Naive thymus-derived CD4-positive, alpha-beta T cell (primary cell): ENCODE data around the gene UNC119B. TPM values are rescaled to one million over a fixed set of nuclear protein-coding genes. Genes with fewer than 3 reads are reported as not detected.

Experiments used
- ATAC-seq: fragments of 150-1000 bp; cut with Tn5 transposase; 2 replicates; pipeline ENCODE4 v1.10.0; 2021; ENCODE audit warnings: mild to moderate bottlenecking, moderate library complexity
- CTCF ChIA-PET: fragments of 350-600 bp; sonication (Branson Sonifier 250); formaldehyde crosslinking; loops from one replicate; lab custom pipeline; 2021; ENCODE audit warnings: antibody characterized with exemption; lab: Charles Lee
- POLR2A ChIA-PET: fragments of 350-600 bp; sonication (Branson Sonifier 250); formaldehyde crosslinking; loops from one replicate; lab custom pipeline; 2021; ENCODE audit warnings: antibody characterized with exemption, inconsistent platforms; lab: Charles Lee
- DNase-seq, 9 donors: peaks; one replicate each; pipeline versions ENCODE4 v3.0.0 to v3.0.0-alpha.2; 2020 to 2022; ENCODE audit warnings: mixed read lengths in 1 of 9
- H3K27ac ChIP-seq: one replicate; pipeline ENCODE4 v1.7.0; 2013; ENCODE audit warnings: mild to moderate bottlenecking, low read depth, low read length, moderate library complexity
- H3K27me3 ChIP-seq, 2 donors: one replicate each; pipeline ENCODE4 v1.7.0; 2013; ENCODE audit warnings: low read length in 2 of 2, mild to moderate bottlenecking in 2 of 2, moderate library complexity in 2 of 2; ENCODE audit not compliant: control insufficient read depth in 2 of 2, insufficient read depth in 2 of 2
- H3K36me3 ChIP-seq, 3 experiments: 1 replicate in 2 of 3; 2 replicates in 1 of 3; pipeline ENCODE4 v1.7.0; 2013; ENCODE audit warnings: low read length in 3 of 3, mild to moderate bottlenecking in 3 of 3, moderate library complexity in 1 of 3; ENCODE audit not compliant: insufficient read depth in 3 of 3, control insufficient read depth in 2 of 3
- H3K4me1 ChIP-seq, 2 donors: one replicate each; pipeline ENCODE4 v1.7.0; 2013; ENCODE audit warnings: low read length in 2 of 2, mild to moderate bottlenecking in 2 of 2, moderate library complexity in 1 of 2; ENCODE audit not compliant: control insufficient read depth in 2 of 2, insufficient read depth in 2 of 2
- H3K4me3 ChIP-seq: 2 replicates; pipeline ENCODE4 v1.7.0; 2013; ENCODE audit warnings: mild to moderate bottlenecking, low read length
- H3K9me3 ChIP-seq, 3 experiments: 1 replicate in 2 of 3; 2 replicates in 1 of 3; pipeline ENCODE4 v1.7.0; 2013; ENCODE audit warnings: low read length in 3 of 3; ENCODE audit not compliant: control insufficient read depth in 2 of 3
- H3K27ac Mint-ChIP-seq, 9 donors: one replicate each; pipeline ENCODE4 v1.8.0; 2020 to 2022; ENCODE audit warnings: mixed read lengths in 9 of 9, mild to moderate bottlenecking in 8 of 9, moderate library complexity in 5 of 9, inconsistent platforms in 2 of 9
- H3K27me3 Mint-ChIP-seq, 5 donors: one replicate each; pipeline ENCODE4 v1.8.0; 2021 to 2022; ENCODE audit warnings: mixed read lengths in 5 of 5, mild to moderate bottlenecking in 1 of 5
- H3K36me3 Mint-ChIP-seq, 5 donors: one replicate each; pipeline ENCODE4 v1.8.0; 2020 to 2022; ENCODE audit warnings: mixed read lengths in 5 of 5, mild to moderate bottlenecking in 3 of 5, inconsistent platforms in 1 of 5
- H3K4me1 Mint-ChIP-seq, 7 donors: one replicate each; pipeline ENCODE4 v1.8.0; 2020 to 2022; ENCODE audit warnings: mixed read lengths in 7 of 7, mild to moderate bottlenecking in 3 of 7, inconsistent platforms in 1 of 7
- H3K4me3 Mint-ChIP-seq, 10 donors: one replicate each; pipeline ENCODE4 v1.8.0; 2020 to 2022; ENCODE audit warnings: mild to moderate bottlenecking in 10 of 10, mixed read lengths in 10 of 10, moderate library complexity in 6 of 10, inconsistent platforms in 2 of 10
- H3K9me3 Mint-ChIP-seq, 11 donors: one replicate each; pipeline ENCODE4 v1.8.0; 2020 to 2022; ENCODE audit warnings: mixed read lengths in 11 of 11, mild to moderate bottlenecking in 4 of 11, inconsistent platforms in 1 of 11, moderate library complexity in 1 of 11
- intact Hi-C, 2 donors: fragments of 100-400 bp; cut with micrococcal nuclease; formaldehyde crosslinking; loops; one replicate each; pipeline ENCODE4 v1.15.1; 2023
- polyA plus RNA-seq, 2 donors: library from polyadenylated mRNA; unstranded; fragments of 300-500 nt; fragmentation: Illumina TruSeq; gene quantifications; one replicate each; pipeline ENCODE4 v1.2.3, GENCODE V29; 2021
- total RNA-seq, 6 experiments: library from RNA in 5 of 6; stranded (reverse) in 5 of 6; gene quantifications; 1 replicate in 5 of 6; 2 replicates in 1 of 6; pipeline ENCODE4 v1.2.3 and lab custom pipeline; 2021 to 2026

Gene UNC119B
- total and polyA plus RNA-seq, 7 experiments from 2014 or later: 10.6 to 26.7 (median 15.2) TPM

DNA sequence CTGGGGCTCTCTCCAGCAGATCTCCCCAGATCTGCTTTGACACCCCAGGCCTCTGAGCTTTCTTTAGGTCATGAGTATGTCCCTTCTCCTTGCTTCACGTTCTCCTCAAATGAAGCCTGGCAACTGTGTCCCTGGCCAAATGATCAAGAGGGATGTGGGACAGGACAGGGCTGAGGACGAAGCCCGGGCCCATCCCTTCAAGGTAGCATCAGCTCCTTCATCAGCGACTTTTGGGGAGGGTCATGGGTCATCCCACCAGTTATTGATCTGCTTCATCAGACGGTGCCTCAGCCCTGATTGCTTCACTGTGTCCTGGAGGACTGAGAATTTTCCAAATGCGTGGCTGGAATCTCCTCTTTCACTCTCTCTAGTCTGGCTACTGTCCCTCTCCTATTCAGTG lies 47.7 kb downstream of the UNC119B start:
- Mint-ChIP-seq H3K4me1 (peaks cover 0 to 32% (median 19%) of the 10 kb centered on the region in 7 donors), H3K9me3 (peaks cover 1 to 17% (median 7%) of the 10 kb centered on the region in 11 donors), H3K27me3 (peaks cover 0 to 9% (median 3%) of the 10 kb centered on the region in 5 donors), H3K36me3 (peaks cover 4 to 21% (median 13%) of the 10 kb centered on the region in 5 donors), H3K27ac (peak overlapping the region in 1 of 9 donors; percentile 10), H3K4me3 (no peak overlapping the region)
- CTCF ChIA-PET: no interaction called here
- no peaks in the 10 kb centered on the region for H3K4me1 ChIP-seq
- intact Hi-C loops: no loop called here
- H3K27me3 ChIP-seq: no peaks in the 10 kb centered on the region
- H3K36me3 ChIP-seq: peaks cover 0 to 19% (median 0%) of the 10 kb centered on the region in 3 experiments
- POLR2A ChIA-PET: interaction anchor here (0.5 kb wide), 1 partner anchor 205 kb away, joined by 4 read pairs; no protein-coding TSS in a partner anchor
- DNase-seq (no peak), ATAC-seq (no peak)
- H3K9me3 ChIP-seq: peaks cover 0 to 5% (median 0%) of the 10 kb centered on the region in 3 experiments
- no peak overlapping the region for H3K27ac ChIP-seq
- H3K4me3 ChIP-seq: no peak overlapping the region

GRCh38 chr12:120758798-120759590 lies 48.7 kb downstream of the UNC119B start:
- CTCF ChIA-PET: no interaction called here
- H3K4me3 ChIP-seq: no peak overlapping the region
- no peaks in the 10 kb centered on the region for H3K4me1 ChIP-seq
- Mint-ChIP-seq H3K4me3 (peak overlapping the region in 2 of 10 donors; percentile 17 to 68), H3K27ac (peak overlapping the region in 7 of 9 donors; percentile 26 to 98 (median 87)), H3K36me3 (peaks cover 4 to 24% (median 13%) of the 10 kb centered on the region in 5 donors), H3K4me1 (peaks cover 0 to 32% (median 19%) of the 10 kb centered on the region in 7 donors), H3K9me3 (peaks cover 0 to 13% (median 7%) of the 10 kb centered on the region in 11 donors), H3K27me3 (peaks cover 0 to 9% (median 0%) of the 10 kb centered on the region in 5 donors)
- H3K27ac ChIP-seq: no peak overlapping the region
- no peaks in the 10 kb centered on the region for H3K27me3 ChIP-seq
- intact Hi-C loops: no loop called here
- POLR2A ChIA-PET: no interaction called here
- H3K36me3 ChIP-seq: peaks cover 0 to 30% (median 0%) of the 10 kb centered on the region in 3 experiments
- DNase-seq: no peak
- H3K9me3 ChIP-seq: peaks cover 0 to 5% (median 0%) of the 10 kb centered on the region in 3 experiments
- ATAC-seq: no peak

GRCh38 chr12:120759591-120760348 lies 49.5 kb downstream of the UNC119B start:
- H3K27me3 ChIP-seq: no peaks in the 10 kb centered on the region
- Mint-ChIP-seq H3K9me3 (peaks cover 0 to 9% (median 6%) of the 10 kb centered on the region in 11 donors), H3K4me3 (peak overlapping the region in 8 of 10 donors; percentile 25 to 77 (median 66)), H3K27me3 (peaks cover 0 to 8% (median 0%) of the 10 kb centered on the region in 5 donors), H3K36me3 (peaks cover 6 to 29% (median 12%) of the 10 kb centered on the region in 5 donors), H3K4me1 (peaks cover 0 to 32% (median 19%) of the 10 kb centered on the region in 7 donors), H3K27ac (peak overlapping the region; percentile 83 to 98 (median 87))
- H3K36me3 ChIP-seq: peaks cover 0 to 36% (median 4%) of the 10 kb centered on the region in 3 experiments
- peak overlapping the region; percentile 51 for H3K27ac ChIP-seq
- intact Hi-C loops: loop anchor here (2.0 kb wide), 2 partner anchors 73 to 211 kb away; partner anchors contain the start of gene MLEC (in 1 of the 2)
- ChIA-PET CTCF (no interaction called here), POLR2A (no interaction called here)
- peaks cover 0 to 1% (median 0%) of the 10 kb centered on the region in 3 experiments for H3K9me3 ChIP-seq
- no peak overlapping the region for H3K4me3 ChIP-seq
- DNase-seq: no peak
- ATAC-seq: no peak
- no peaks in the 10 kb centered on the region for H3K4me1 ChIP-seq

DNA sequence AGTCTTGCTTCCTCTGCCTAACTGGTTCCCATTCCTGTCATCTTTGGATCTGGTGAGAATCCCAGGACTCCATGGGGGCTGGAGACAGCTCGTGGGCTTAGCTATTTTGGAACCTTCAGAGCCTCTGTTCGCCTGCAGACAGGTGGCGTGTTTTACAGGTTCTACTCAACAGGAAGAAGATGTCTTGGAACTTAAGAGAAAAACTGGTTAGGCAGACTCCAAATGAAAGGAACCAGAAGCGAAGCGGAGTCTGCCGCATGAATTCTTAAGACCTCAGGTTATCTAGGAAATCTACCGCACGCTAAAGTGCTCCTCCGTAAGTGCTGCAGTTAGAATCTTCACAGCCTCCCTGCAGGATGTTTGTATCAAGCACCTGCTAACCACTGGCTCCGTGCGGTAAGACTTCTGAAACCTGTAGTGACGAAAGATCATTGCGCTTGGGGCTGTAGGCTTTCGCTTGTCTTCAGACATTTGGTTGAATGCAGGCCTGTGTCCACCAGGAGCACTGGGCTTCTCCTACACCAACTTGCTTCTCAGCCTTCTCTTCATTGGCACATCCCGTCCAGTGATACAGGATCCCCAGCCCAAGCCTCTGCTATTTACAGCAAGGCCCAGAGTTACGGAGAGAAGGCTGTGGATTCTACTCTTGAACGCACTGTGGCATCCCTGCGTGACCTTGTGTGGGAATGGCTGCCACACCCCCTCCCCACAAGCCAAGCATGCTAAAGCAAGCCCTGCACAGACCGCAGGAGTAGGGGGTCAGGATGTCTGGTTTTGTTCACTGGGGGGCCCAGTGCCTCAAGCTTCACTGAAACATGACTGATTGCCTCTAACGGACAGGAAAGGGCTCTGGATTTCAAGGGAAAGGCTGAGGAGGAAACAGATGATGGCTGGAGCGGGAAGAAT lies 50.3 kb downstream of the UNC119B start:
- DNase-seq (peak in 7 of 9 donors; percentile 44 to 69 (median 62)), ATAC-seq (peak; percentile 76)
- no peaks in the 10 kb centered on the region for H3K27me3 Mint-ChIP-seq
- peaks cover 0 to 32% (median 19%) of the 10 kb centered on the region in 7 donors for H3K4me1 Mint-ChIP-seq
- Histone ChIP-seq H3K4me3 (no peak overlapping the region), H3K36me3 (peaks cover 0 to 45% (median 4%) of the 10 kb centered on the region in 3 experiments), H3K27me3 (no peaks in the 10 kb centered on the region), H3K27ac (peak overlapping the region; percentile 52), H3K4me1 (no peaks in the 10 kb centered on the region), H3K9me3 (no peaks in the 10 kb centered on the region)
- CTCF ChIA-PET: no interaction called here
- peaks cover 0 to 27% (median 9%) of the 10 kb centered on the region in 5 donors for H3K36me3 Mint-ChIP-seq
- POLR2A ChIA-PET: no interaction called here
- H3K27ac Mint-ChIP-seq: peak overlapping the region; percentile 83 to 98 (median 87)
- H3K9me3 Mint-ChIP-seq: peaks cover 0 to 4% (median 0%) of the 10 kb centered on the region in 11 donors
- H3K4me3 Mint-ChIP-seq: peak overlapping the region in 9 of 10 donors; percentile 30 to 77 (median 67)
- intact Hi-C loops: loop anchor here (2.0 kb wide), 2 partner anchors 74 to 210 kb away; partner anchors contain the start of gene MLEC (in 1 of the 2)

DNA sequence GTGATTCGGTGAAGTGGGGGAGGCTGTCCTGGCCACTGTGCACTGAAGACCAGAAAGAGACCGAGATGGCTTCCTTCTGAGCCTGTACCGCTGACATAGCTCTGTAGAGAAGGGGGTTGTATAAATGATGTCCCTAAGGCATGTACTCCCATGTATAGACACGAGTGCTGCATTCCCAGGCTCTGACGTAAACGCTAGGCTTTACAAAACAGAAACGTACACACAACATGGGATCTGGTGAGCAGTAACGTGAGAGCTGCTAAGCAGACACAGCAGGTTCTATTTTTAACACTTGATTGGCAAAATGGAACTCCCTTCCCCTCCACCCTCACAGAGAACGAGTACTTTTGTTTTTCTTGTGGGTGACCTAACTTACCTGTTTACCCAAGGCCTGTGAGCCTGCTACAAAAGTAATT lies 51.3 kb downstream of the UNC119B start:
- Mint-ChIP-seq H3K9me3 (peaks cover 0 to 4% (median 0%) of the 10 kb centered on the region in 11 donors), H3K27ac (peak overlapping the region; percentile 58 to 98 (median 87)), H3K27me3 (no peaks in the 10 kb centered on the region), H3K36me3 (peaks cover 0 to 32% (median 18%) of the 10 kb centered on the region in 5 donors), H3K4me3 (peak overlapping the region in 7 of 10 donors; percentile 39 to 76 (median 60)), H3K4me1 (peaks cover 0 to 32% (median 19%) of the 10 kb centered on the region in 7 donors)
- CTCF ChIA-PET: no interaction called here
- Histone ChIP-seq H3K36me3 (peaks cover 0 to 54% (median 7%) of the 10 kb centered on the region in 3 experiments), H3K27ac (peak overlapping the region; percentile 52), H3K27me3 (no peaks in the 10 kb centered on the region), H3K4me1 (no peaks in the 10 kb centered on the region), H3K9me3 (no peaks in the 10 kb centered on the region), H3K4me3 (no peak overlapping the region)
- ATAC-seq (peak; percentile 10), DNase-seq (peak in 6 of 9 donors; percentile 3 to 27 (median 14))
- POLR2A ChIA-PET: no interaction called here
- intact Hi-C loops: loop anchor here (2.0 kb wide), 2 partner anchors 75 to 209 kb away; partner anchors contain the start of gene MLEC (in 1 of the 2)
